Left renal pelvis (tissue), 4 donors: ENCODE results near the gene FKBP2. TPM values are rescaled to one million over a fixed set of nuclear protein-coding genes. Genes with fewer than 3 reads are reported as not detected.

Source experiments
- DNase-seq, 4 donors: peaks; one replicate each; pipeline ENCODE4 v3.0.0-alpha.2; 2013; ENCODE audit warnings: low read depth in 4 of 4, low spot score in 3 of 4
- polyA plus RNA-seq, 4 donors: library from polyadenylated mRNA; unstranded; fragments of 120-200 nt; gene quantifications; one replicate each; pipeline ENCODE4 v1.2.1, GENCODE V29; 2013; ENCODE audit not compliant: insufficient read length in 4 of 4

Gene FKBP2
- polyA plus RNA-seq, 4 donors = 61.0 to 99.2 (median 86.6) TPM

- no peak for DNase-seq
Measured at GRCh38 chr11:64260147-64260708, 19.3 kb downstream of the FKBP2 start.

GRCh38 chr11:64261556-64262080, 20.7 kb downstream of the FKBP2 start:
- no peak for DNase-seq

GRCh38 chr11:64262271-64263002, 21.5 kb downstream of the FKBP2 start:
- no peak for DNase-seq

- DNase-seq = no peak
Measured at GRCh38 chr11:64263021-64263946, 22.4 kb downstream of the FKBP2 start.

- no peak for DNase-seq
Measured at GRCh38 chr11:64263947-64264317, 23.0 kb downstream of the FKBP2 start.

GRCh38 chr11:64264371-64264852, 23.5 kb downstream of the FKBP2 start:
- DNase-seq = no peak

- DNase-seq = no peak
Measured at GRCh38 chr11:64265176-64266160, 24.6 kb downstream of the FKBP2 start.

GRCh38 chr11:64266339-64266738, 25.4 kb downstream of the FKBP2 start:
- DNase-seq = no peak

- no peak for DNase-seq
Measured at GRCh38 chr11:64267207-64267945, 26.5 kb downstream of the FKBP2 start.

- no peak for DNase-seq
Measured at GRCh38 chr11:64268025-64268892, 27.4 kb downstream of the FKBP2 start.

GRCh38 chr11:64268893-64269539, 28.1 kb downstream of the FKBP2 start:
- no peak for DNase-seq

GRCh38 chr11:64269540-64270220, 28.8 kb downstream of the FKBP2 start:
- DNase-seq = peak; percentile 96 to 99 (median 98)

- no peak for DNase-seq
Measured at GRCh38 chr11:64275031-64275800, 34.3 kb downstream of the FKBP2 start.

GRCh38 chr11:64275841-64276240, 34.9 kb downstream of the FKBP2 start:
- no peak for DNase-seq

GRCh38 chr11:64276653-64277431, 35.9 kb downstream of the FKBP2 start:
- no peak for DNase-seq
